CMK (cell line): ENCODE measurements around the gene DLGAP1.

ENCODE experiments used
- DNase-seq: peaks from one replicate; pipeline ENCODE4 v3.0.0-alpha.2; 2010; ENCODE audit warnings: low read depth

Gene DLGAP1

GRCh38 chr18:3993941-3994687 is 461.0 kb downstream of the DLGAP1 start:
- no peak for DNase-seq

GRCh38 chr18:3985664-3986063 is 469.4 kb downstream of the DLGAP1 start:
- DNase-seq, result no peak

GRCh38 chr18:3985020-3985419 is 470.1 kb downstream of the DLGAP1 start:
- no peak for DNase-seq

GRCh38 chr18:3984163-3984757 is 470.8 kb downstream of the DLGAP1 start:
- DNase-seq, result no peak

- no peak for DNase-seq
Measured at GRCh38 chr18:3983351-3983969, 471.6 kb downstream of the DLGAP1 start.

GRCh38 chr18:3982541-3982940 is 472.6 kb downstream of the DLGAP1 start:
- DNase-seq, result no peak

- DNase-seq, result no peak
Measured at GRCh38 chr18:3979024-3979423, 476.1 kb downstream of the DLGAP1 start.

- DNase-seq, result no peak
Measured at GRCh38 chr18:3973191-3973850, 481.8 kb downstream of the DLGAP1 start.

GRCh38 chr18:3972291-3972930 is 482.7 kb downstream of the DLGAP1 start:
- no peak for DNase-seq

- no peak for DNase-seq
Measured at GRCh38 chr18:3970929-3971328, 484.2 kb downstream of the DLGAP1 start.

- DNase-seq, result no peak
Measured at GRCh38 chr18:3967359-3968180, 487.5 kb downstream of the DLGAP1 start.

GRCh38 chr18:3966642-3967358 is 488.3 kb downstream of the DLGAP1 start:
- no peak for DNase-seq

GRCh38 chr18:3966246-3966641 is 488.9 kb downstream of the DLGAP1 start:
- no peak for DNase-seq

GRCh38 chr18:3960977-3961376 is 494.1 kb downstream of the DLGAP1 start:
- no peak for DNase-seq

- DNase-seq, result no peak
Measured at GRCh38 chr18:3960142-3960541, 495.0 kb downstream of the DLGAP1 start.

GRCh38 chr18:3952031-3952430 is 503.1 kb downstream of the DLGAP1 start:
- DNase-seq, result no peak

- no peak for DNase-seq
Measured at GRCh38 chr18:3950668-3951404, 504.3 kb downstream of the DLGAP1 start.

GRCh38 chr18:3948958-3949357 is 506.1 kb downstream of the DLGAP1 start:
- DNase-seq, result no peak

GRCh38 chr18:3947383-3947782 is 507.7 kb downstream of the DLGAP1 start:
- no peak for DNase-seq

GRCh38 chr18:3935305-3935704 is 519.8 kb downstream of the DLGAP1 start:
- no peak for DNase-seq
